ENCODE measurements around the gene DIP2A.

Gene DIP2A

DNA sequence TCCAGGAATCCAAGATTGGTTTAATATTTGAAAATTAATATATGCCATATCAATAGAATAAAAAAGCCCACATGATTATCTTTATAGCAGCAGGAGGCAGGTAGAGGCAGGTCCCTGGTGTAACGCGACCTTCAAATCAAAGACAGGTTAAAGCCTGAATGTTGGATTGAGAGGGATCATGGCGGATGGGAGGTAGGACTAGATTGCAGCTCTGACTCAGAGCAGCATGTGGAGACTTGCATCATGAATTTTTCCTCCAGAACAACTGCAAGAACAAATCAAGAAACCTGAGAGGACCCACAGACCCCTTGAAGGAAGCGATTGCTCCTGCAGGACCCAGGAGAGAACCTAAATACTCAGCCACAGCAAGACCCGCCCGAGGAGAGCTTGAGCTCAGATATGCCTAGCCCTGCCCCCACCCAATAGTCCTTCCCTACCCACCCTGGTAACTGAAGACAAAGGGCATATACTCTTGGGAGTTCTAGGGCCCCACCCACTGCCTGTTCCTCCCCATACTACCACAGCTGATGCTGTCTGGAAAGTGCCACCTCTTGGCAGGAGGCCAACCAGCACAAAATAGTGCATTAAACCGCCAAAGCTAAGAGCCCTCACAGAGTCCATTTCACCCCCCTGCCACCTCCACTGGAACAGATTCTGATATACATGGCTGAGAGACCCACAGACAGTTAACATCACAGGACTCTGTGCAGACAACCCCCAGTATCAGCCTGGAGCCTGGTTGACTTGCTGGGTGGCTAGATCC, 126.7 kb downstream of the DIP2A start:
- DNase-seq (ENCODE audit: low read depth in 4 of 4, low spot score in 1 of 4) = no peak

DNA sequence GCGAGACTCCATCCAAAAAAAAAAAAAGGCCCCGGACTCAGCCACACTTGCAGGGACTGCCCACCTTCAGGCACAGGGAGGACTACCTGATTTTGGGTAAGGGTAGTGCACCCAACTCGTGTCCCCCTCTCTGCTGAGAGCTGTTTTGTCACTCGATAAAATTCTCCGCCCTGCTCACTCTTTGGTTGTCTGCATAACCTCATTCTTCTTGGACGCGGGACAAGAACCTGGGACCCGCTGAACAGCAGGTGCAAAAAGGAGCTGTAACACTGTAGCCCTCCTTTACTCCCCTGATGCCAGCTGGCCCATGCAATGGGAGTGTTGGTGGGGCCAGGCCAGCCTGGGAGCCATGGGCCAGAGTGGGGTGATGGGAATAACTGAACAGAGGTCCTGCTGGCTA, 135.6 kb downstream of the DIP2A start:
- no peak for DNase-seq (ENCODE audit: low read depth in 4 of 4, low spot score in 1 of 4)

- DNase-seq (ENCODE audit: low read depth in 4 of 4, low spot score in 1 of 4) = no peak
These were observed 137.5 kb downstream of the DIP2A start for GRCh38 chr21:46596201-46596600.

DNA sequence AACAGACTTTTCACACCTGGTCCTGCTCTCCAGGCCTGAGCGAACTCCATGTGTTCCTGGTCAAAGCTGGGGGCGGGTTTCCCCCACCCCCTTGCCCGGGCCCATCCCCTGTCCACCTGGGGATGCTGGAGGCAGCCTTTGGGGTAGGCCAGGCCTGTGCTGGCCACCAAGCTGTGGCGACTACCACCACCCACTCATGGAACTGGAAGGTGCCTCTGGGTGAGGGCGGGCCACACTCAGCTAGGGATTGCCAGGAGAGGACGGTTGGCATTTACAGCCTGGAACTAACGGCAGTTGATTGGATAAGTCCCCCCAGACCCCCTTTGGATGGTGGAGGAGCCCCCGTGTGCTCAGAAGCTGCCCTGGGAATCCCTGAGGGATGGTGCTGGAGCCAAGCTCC, 138.3 kb downstream of the DIP2A start:
- no peak for DNase-seq (ENCODE audit: low read depth in 4 of 4, low spot score in 1 of 4)

DNA sequence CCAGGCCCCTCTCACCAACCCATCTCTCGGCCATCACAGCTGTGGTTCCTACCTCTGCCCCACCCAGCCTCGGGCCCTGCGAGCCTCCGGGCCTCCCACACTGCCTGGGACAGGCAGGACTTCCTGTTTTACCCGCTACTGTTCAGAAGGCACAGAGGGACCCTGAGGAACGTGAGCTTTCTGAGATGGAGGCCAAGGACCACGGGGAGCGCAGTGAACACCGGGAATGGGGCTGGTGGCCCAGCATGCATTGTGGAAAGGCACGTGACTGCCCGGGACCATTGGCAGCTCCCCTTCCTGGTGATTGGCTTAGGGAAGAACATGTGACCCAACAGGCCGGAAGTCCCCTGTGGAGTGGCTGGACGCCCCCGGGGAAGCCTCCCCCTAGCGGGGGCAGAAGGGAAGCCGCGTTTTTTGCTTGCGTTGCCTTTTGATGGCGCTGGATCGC, 139.2 kb downstream of the DIP2A start:
- no peak for DNase-seq (ENCODE audit: low read depth in 4 of 4, low spot score in 1 of 4)

GRCh38 chr21:46598581-46599572, 140.2 kb downstream of the DIP2A start:
- no peak for DNase-seq (ENCODE audit: low read depth in 4 of 4, low spot score in 1 of 4)

GRCh38 chr21:46600305-46600704, 141.6 kb downstream of the DIP2A start:
- no peak for DNase-seq (ENCODE audit: low read depth in 4 of 4, low spot score in 1 of 4)

DNA sequence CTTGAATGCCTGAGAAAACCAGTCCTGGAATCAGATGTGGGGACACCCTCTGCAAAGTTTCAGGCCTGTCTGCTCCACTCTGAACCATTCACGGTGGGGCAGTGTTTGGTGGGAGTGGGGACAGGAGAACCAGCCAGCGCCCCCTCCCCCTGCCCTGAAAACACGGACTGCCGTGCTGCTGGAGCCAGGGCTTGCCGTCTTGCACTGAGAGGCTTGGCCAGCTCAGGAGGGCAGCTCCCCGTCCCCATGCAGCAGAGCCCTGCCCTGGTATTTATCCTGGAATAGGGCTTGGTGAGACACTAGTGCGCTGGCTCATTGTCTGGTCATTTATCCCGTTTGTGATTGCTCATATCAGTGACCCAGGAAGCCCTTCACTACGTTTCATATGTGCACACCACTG, 142.3 kb downstream of the DIP2A start:
- DNase-seq (ENCODE audit: low read depth in 4 of 4, low spot score in 1 of 4) = no peak

- no peak for DNase-seq (ENCODE audit: low read depth in 4 of 4, low spot score in 1 of 4)
These were observed 144.5 kb downstream of the DIP2A start for GRCh38 chr21:46603228-46603627.

DNA sequence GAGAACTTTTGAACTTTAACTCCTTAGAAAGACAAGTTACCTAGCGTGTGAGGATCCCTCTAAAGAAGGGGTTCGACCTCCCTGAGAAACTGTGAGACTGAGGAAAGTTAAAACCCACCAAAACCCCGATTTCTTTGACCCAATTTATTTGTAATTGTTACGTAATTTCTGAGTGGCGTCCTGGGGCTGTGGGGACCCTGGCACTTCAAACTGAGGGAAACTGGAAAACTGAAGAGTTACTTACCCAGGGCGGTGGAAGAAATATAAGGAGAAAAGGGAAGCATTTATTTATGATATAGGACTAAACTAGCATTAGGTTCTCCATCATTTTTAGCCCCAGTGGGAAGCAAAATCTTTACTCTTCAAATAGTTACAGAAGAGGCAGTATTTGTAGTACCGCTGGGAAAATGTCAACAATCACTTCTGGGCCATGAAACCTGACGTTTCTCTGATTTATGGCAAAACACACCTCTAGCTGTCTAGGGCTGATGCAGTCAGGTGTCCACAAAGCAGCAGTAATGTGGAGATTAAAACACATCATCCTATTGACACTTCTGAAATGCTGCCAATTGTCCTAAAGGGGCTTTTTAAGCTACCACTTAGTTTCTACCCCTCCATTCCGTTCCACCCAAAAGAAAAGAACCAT, 145.8 kb downstream of the DIP2A start:
- no peak for DNase-seq (ENCODE audit: low read depth in 4 of 4, low spot score in 1 of 4)

DNA sequence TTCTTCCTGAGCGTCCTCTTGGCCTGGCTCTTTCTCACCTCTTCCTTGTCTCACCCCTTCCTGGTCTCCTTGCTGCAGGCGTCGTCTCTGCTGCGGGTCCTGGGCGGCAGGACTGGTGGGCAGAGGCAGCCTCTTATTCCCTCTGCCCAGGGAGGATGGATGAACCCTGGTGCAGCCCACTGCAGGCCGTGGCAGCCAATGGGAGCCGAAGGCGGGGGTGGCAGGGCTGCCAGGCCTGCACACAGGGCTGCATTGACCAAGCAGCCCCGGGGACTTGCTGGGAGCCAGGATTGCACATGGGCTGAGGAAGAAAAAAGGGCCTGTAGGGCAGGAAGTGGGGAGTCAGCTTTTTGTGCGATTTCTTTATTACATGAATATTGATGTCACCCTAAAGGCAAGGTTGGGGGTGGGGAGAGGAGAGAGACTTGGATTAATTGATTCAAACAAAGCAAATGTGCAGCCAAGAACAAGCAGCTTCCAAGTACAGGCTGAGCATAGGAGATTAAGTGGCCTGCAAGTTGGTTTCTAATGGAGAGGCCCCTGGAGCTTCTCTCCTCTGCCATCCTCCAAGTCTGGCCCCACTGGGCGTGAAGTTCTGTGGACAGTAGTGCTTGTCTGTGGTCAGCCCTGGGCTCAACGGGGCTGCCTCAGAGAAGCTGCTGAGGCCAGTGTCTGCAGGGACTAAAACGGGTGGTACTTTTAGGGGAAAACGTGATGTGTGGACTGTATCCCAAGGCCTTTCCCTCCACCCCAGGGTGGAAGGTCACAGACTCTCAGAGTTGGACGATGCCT, 146.5 kb downstream of the DIP2A start, which contains the start of gene S100B:
Gene S100B (minus strand): TSS at position 108 of the 792 bp plus-strand sequence. CDS start 2,667 bp downstream, outside the sequence.
- no peak for DNase-seq (ENCODE audit: low read depth in 4 of 4, low spot score in 1 of 4)

- peak in 1 of 4 experiments; percentile 15 for DNase-seq (ENCODE audit: low read depth in 4 of 4, low spot score in 1 of 4)
These were observed 147.2 kb downstream of the DIP2A start for GRCh38 chr21:46605767-46606426.

DNA sequence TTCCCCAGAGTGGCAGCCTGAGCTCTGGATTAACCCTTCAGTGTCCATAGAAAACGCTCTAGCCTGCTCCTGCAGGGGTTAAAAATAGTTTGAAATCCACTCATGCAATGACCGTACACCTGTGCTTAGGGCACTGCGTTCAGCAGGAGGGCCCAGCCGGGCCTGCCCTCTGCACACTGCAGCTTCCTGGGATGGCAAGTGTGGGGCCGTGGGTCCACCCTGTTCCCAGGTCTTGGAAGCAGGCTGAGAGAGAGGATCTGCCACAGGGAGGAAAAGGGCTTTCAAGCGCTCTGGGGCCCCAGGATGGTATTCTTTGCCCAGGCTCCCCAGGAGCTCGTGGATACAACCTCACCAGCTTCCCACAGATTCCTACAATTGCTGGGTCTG, 147.7 kb downstream of the DIP2A start:
- DNase-seq (ENCODE audit: low read depth in 4 of 4, low spot score in 1 of 4) = no peak

DNA sequence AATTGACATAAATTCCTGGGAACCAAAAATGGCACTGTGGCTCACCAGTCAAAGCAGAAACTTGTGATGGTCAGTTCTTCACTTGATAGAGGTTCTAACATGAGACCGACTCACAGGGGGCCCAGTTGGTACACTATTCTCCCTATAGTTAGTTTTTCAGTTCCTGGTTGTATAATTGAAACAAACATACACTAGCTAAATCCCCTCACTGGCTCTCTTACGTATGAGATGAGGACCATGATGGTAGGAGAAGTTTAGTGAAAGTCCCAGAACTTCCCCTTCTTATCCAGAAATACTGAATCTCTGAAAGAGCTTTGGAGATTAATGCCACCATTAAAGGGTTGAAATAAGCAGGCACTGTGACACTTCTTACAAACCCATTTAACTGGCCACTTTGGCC, 148.9 kb downstream of the DIP2A start:
- DNase-seq (ENCODE audit: low read depth in 4 of 4, low spot score in 1 of 4) = no peak

- DNase-seq (ENCODE audit: low read depth in 4 of 4, low spot score in 1 of 4) = no peak
These were observed 150.0 kb downstream of the DIP2A start for GRCh38 chr21:46608672-46609111.

- DNase-seq (ENCODE audit: low read depth in 4 of 4, low spot score in 1 of 4) = no peak
These were observed 151.5 kb downstream of the DIP2A start for GRCh38 chr21:46610018-46610701.

DNA sequence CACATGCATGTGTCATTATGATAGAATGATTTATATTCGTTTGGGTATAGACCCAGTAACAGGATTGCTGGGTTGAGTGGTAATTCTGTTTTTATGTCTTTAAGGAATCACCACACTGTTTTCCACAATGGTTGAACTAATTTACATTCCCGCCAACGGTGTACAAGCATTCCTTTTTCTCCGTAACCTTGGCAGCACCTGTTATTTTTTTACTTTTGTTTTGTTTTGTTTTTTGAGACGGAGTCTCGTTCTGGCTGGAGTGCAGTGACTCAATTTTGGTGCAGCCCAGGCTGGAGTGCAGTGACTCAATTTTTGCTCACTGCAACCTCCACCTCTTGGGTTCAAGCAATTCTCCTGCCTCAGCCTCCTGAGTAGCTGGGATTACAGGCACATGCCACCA, 154.7 kb downstream of the DIP2A start:
- no peak for DNase-seq (ENCODE audit: low read depth in 4 of 4, low spot score in 1 of 4)

- DNase-seq (ENCODE audit: low read depth in 4 of 4, low spot score in 1 of 4) = no peak
These were observed 157.4 kb downstream of the DIP2A start for GRCh38 chr21:46616050-46616449.

DNA sequence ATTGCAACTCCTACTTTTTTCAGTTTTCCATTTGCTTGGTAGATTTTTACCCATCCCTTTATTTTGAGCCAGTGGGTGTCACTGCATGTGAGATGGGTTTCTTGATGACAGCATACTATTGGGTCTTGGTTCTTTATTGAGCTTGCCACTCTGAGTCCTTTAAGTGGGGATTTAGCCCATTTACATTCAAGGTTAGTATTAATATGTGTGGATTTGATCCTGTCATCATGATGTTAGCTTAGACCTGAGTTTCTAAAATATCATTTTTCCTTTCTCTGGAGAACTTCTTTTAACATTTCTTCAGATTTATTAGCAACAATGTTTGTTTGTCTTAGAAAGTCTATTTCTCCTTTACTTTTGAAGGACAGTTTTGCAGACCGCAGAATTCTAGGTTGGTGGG, 158.0 kb downstream of the DIP2A start:
- no peak for DNase-seq (ENCODE audit: low read depth in 4 of 4, low spot score in 1 of 4)

All from stimulated activated CD4-positive, alpha-beta T cell treated with anti-CD3 and anti-CD28 coated beads, Interleukin-1b, Interleukin-23, amount 100 ng/mL, for 24 hours (primary cell).